ENCODE measurements around the gene SPATA31A1.
"Not testable (repeated sequence)": the region's sequence is repeated elsewhere in the genome, so short reads cannot be mapped to it uniquely, and the experiment has no call there.

The SPATA31A1 gene

GRCh38 chr9:39355369-39355768 lies at the start of gene SPATA31A1:
TSS of gene SPATA31A1 (plus strand) at chr9:39355669. CDS start at chr9:39355731, 62 bp downstream.
- not testable (repeated sequence) for DNase-seq

DNA sequence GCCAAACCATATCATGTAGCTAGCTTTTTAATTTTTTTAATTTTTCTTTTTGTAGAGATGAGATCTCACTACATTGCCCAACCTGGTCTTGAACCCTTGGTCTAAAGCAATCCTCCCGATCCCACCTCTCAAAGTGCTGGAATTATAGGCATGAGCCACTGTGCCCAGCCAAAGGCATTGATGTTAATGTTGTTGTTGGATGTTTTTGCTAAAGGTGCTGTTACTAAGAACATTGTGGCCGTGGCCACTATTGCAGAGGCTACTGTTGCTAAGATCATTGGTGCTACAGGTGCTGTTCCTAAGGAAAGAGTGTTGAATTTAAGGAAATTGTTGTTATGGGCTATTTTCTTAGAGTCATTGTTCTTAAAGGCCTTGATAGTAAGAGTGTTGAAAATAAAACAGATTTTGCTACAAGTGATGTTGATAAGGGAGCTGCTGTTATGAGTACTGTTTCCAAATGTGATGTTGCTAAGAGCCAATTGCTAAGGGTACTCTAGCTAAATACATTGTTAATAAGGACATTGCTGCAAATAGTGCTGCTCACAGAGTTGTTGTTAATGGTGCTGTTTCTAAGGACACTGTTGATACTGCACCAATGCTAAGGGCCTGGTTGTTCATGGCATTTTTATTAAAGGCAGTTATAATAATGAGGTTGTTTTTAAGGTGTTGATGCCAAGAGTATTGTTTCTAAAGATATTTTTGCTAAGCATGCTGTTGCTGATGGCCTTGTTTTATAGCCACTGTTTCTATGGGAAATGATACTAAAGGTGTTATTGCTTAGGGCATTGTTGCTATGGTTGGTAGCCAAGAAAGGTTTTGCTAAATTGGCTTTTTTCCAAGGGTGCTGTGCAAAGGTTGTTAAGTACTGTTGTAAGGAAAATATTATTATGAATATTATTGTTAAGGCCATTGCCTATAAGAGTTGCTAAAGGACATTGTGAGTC lies 52.1 kb downstream of the SPATA31A1 start:
- not testable (repeated sequence) for DNase-seq

GRCh38 chr9:39411254-39411940 lies 55.9 kb downstream of the SPATA31A1 start:
- DNase-seq = not testable (repeated sequence)

All from NCI-H2081 treated with DMSO at 0.1 percent for 48 hours (cell line).